Measurements from ENCODE around the gene KCNMB1. TPM values are rescaled to one million over a fixed set of nuclear protein-coding genes. Genes with fewer than 3 reads are reported as not detected.

KCNMB1 gene
- total RNA-seq, 1 donor from 2014 or later = not detected

GRCh38 chr5:170348137-170348633 is 41.0 kb downstream of the KCNMB1 start:
- no peaks in the 10 kb centered on the region for H3K36me3 Mint-ChIP-seq (ENCODE audit: low read depth)
- no peak overlapping the region for H3K4me3 Mint-ChIP-seq
- ChIA-PET CTCF (interaction anchor here (1.8 kb wide), 2 partner anchors 11 to 82 kb away, joined by 3 to 9 read pairs; no protein-coding TSS in a partner anchor), POLR2A (no interaction called here)
- ATAC-seq (ENCODE audit: low read depth) = no peak
- no peak for DNase-seq
- H3K4me1 Mint-ChIP-seq = no peaks in the 10 kb centered on the region
- H3K27me3 Mint-ChIP-seq = peaks cover 47% of the 10 kb centered on the region
- no peaks in the 10 kb centered on the region for H3K9me3 Mint-ChIP-seq
- H3K27ac Mint-ChIP-seq = no peak overlapping the region
- no peak for TF ChIP-seq CTCF (IDR thresholded peaks at IDR 0.05)
- intact Hi-C loops (cut with micrococcal nuclease) = no loop called here

GRCh38 chr5:170347022-170347567 is 42.1 kb downstream of the KCNMB1 start:
- H3K27me3 Mint-ChIP-seq = peaks cover 42% of the 10 kb centered on the region
- intact Hi-C loops (cut with micrococcal nuclease) = no loop called here
- no peak overlapping the region for H3K4me3 Mint-ChIP-seq
- POLR2A ChIA-PET = no interaction called here
- no peak overlapping the region for H3K27ac Mint-ChIP-seq
- CTCF ChIA-PET = interaction anchor here (1.7 to 1.8 kb wide), 3 partner anchors 12 to 120 kb away, joined by 3 to 9 read pairs (median 4); no protein-coding TSS in a partner anchor
- H3K9me3 Mint-ChIP-seq = no peaks in the 10 kb centered on the region
- no peak for DNase-seq
- TF ChIP-seq CTCF (IDR thresholded peaks at IDR 0.05) = no peak
- H3K4me1 Mint-ChIP-seq = no peaks in the 10 kb centered on the region
- no peak for ATAC-seq (ENCODE audit: low read depth)
- H3K36me3 Mint-ChIP-seq (ENCODE audit: low read depth) = no peaks in the 10 kb centered on the region

- H3K27ac Mint-ChIP-seq = no peak overlapping the region
- peaks cover 37% of the 10 kb centered on the region for H3K27me3 Mint-ChIP-seq
- CTCF ChIA-PET = no interaction called here
Observed at GRCh38 chr5:170345971-170346370, 43.2 kb downstream of the KCNMB1 start.

GRCh38 chr5:170343177-170343576 is 46.0 kb downstream of the KCNMB1 start:
- no peak for TF ChIP-seq CTCF (IDR thresholded peaks at IDR 0.05)
- H3K27ac Mint-ChIP-seq = no peak overlapping the region
- ChIA-PET POLR2A (no interaction called here), CTCF (interaction anchor here (7.6 kb wide), 1 partner anchor 71 kb away, joined by 289 read pairs; no protein-coding TSS in a partner anchor)
- intact Hi-C loops (cut with micrococcal nuclease) = no loop called here
- H3K36me3 Mint-ChIP-seq (ENCODE audit: low read depth) = no peaks in the 10 kb centered on the region
- H3K27me3 Mint-ChIP-seq = peaks cover 13% of the 10 kb centered on the region
- ATAC-seq (ENCODE audit: low read depth) (no peak), DNase-seq (no peak)
- peaks cover 2% of the 10 kb centered on the region for H3K9me3 Mint-ChIP-seq
- no peak overlapping the region for H3K4me3 Mint-ChIP-seq
- peaks cover 10% of the 10 kb centered on the region for H3K4me1 Mint-ChIP-seq

More at GRCh38 chr5:170345971-170346370, 43.2 kb downstream of the KCNMB1 start:
- DNase-seq (no peak), ATAC-seq (ENCODE audit: low read depth) (no peak)
- Mint-ChIP-seq H3K36me3 (ENCODE audit: low read depth) (no peaks in the 10 kb centered on the region), H3K4me1 (no peaks in the 10 kb centered on the region), H3K9me3 (peaks cover 2% of the 10 kb centered on the region), H3K4me3 (no peak overlapping the region)
- TF ChIP-seq CTCF (IDR thresholded peaks at IDR 0.05) = no peak
- intact Hi-C loops (cut with micrococcal nuclease) = no loop called here
- POLR2A ChIA-PET = no interaction called here

GRCh38 chr5:170342153-170342725 is 46.9 kb downstream of the KCNMB1 start:
- POLR2A ChIA-PET = no interaction called here
- Mint-ChIP-seq H3K4me1 (peaks cover 10% of the 10 kb centered on the region), H3K9me3 (peaks cover 2% of the 10 kb centered on the region)

More at GRCh38 chr5:170342153-170342725, 46.9 kb downstream of the KCNMB1 start:
- ATAC-seq (ENCODE audit: low read depth) (no peak), DNase-seq (no peak)
- no peak for TF ChIP-seq CTCF (IDR thresholded peaks at IDR 0.05)
- CTCF ChIA-PET = interaction anchor here (7.6 kb wide), 1 partner anchor 70 kb away, joined by 289 read pairs; no protein-coding TSS in a partner anchor
- Mint-ChIP-seq H3K36me3 (ENCODE audit: low read depth) (no peaks in the 10 kb centered on the region), H3K27me3 (peaks cover 5% of the 10 kb centered on the region), H3K27ac (no peak overlapping the region), H3K4me3 (no peak overlapping the region)
- intact Hi-C loops (cut with micrococcal nuclease) = no loop called here

Measured in activated B cell treated with CpG ODN at 0.5 μM for 24 hours (primary cell).